ENCODE measurements around the gene ZNF888.
A peak's percentile ranks its signal among the peaks of the same experiment; 100 is the strongest.
"Not testable (repeated sequence)": the region's sequence is repeated elsewhere in the genome, so short reads cannot be mapped to it uniquely, and the experiment has no call there.

The ZNF888 gene

DNA sequence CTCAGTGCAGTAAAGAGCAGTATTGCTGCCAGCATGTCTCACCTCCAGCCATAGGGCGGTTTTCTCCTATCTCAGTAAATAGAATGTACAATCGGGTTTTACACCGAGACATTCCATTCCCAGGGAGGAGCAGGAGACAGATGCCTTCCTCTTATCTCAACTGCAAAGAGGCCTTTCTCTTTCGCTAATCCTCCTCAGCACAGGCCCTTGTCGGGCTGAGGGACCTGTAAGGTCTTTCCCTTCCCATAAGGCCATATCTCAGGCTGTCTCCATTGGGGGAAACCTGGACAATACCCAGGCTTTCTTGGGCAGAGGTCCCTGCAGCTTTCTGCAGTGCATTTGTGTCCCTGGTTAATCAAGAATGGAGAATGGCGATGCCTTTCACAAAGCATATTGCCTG, 50.2 kb downstream of the ZNF888 start:
- not testable (repeated sequence) for DNase-seq (ENCODE audit: low spot score)

DNA sequence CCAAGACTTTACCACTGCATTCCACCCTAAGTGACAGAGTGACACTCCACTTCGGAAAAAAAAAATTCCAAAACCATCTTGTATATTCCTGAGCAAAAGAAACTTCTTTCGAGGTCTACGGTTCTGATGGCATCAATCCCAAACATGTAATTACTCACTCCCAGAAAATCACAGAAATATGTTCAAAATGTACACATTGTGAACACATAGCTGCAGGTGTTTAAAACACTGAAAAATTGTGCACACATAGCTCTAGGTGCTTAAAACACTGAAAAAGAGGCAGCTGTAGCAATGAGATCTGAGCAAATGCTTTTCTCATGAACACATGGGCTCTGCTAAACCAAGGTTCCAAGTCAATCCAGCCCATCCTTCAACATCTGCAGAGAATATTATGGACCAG, 51.8 kb downstream of the ZNF888 start:
- no peak for DNase-seq (ENCODE audit: low spot score)

DNA sequence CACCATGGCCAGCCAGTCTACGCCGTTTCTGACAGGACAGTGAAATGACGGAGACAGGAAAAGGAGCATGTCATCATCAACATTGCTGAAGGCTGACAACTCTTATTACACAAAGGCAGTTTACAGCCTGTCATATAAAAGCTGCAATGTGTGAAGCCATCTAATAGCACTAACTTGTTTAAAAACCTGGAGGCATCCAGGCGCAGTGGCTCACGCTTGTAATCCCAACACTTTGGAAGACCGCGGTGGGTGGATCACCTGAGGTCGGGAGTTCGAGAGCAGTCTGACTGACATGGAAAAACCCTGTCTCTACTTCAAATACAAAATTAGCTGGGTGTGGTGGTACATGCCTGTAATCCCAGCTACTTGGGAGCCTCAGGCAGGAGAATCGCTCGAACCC, 55.2 kb downstream of the ZNF888 start:
- DNase-seq (ENCODE audit: low spot score) = not testable (repeated sequence)

DNA sequence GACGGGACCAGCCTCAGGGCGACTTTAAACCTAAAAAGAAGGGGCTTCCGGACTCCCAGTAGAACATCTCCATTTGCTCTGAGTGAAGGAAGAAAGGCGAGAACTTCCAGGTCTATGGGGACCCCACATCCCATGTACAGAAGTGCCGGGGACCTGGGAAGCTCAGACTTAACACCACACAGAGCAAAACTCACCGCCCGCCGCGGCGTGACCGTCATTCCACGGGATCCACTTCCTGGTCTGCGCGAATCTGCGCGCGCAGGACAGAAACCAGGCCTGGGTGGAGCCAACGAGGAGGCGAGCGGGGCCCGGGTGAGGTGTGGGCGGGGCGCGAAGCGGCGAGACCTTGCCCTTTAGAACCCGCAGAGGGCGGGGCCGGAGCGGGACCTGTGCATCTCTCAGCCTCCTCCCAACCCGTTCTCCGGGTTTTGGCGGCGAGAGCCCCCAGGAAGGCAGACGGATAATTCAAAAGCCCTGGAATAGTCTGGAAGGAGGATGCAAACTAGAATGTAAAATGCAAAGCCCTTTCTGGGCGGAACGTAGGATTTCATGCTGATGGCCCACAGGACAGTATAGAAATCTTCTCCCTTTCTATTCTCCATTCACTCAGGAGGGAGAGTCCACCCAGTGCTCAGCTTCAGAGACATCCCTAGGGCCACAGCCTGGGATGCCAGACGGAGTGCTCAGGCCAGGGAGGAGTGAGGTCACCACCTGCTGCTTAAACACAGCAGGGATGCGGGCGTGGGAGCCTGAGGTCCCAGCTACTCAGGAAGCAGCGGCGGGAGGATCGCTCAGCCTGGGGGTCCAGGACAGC, 65.6 kb downstream of the ZNF888 start, which contains the start of gene ZNF468:
Gene ZNF468 (minus strand): TSS at position 242 of the 814 bp plus-strand sequence. CDS start 3,347 bp downstream, outside the sequence.
- DNase-seq (ENCODE audit: low spot score) = peak; percentile 72

DNA sequence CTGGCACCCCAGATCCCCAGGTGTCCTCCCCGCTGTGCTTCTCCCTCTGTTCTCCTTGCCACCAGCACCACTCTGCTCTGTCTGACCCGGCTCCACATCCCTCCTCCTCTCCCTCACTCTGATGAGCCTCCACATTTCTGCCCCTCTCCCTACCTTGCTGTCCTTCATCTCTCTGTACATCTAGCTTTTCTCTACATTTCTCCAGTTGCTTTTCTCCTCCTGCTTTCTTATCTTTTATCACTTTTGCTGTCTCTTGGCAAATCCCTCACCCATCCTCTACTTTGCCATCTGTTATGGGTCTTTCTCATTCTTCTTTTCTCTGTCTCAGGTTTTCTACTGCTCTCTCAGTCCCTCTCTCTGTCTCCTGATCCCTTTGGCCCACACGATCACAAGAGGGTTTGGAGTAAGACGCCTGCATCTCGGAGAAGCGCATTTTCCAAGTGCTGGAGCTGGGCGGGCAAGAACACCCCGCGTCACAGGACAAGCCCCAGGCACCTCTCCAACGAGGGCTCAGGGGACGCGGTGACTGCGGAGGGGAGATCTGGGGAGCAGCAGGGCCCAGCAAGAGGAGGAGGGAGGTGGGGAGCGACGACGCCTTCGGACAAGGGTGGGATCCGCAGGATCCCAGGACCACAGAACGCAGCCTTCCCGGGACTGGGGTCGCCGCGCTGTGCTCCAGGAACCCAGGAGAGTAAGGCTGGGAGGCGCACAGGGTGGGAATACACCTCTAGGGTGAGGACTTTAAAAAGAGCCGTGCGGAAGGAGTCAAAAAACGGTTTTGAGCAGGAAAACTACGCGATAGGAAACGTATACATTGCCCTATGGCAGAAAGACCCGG, 66.5 kb downstream of the ZNF888 start:
- DNase-seq (ENCODE audit: low spot score) = peak; percentile 5
